ENCODE data around the gene B3GNT2. TPM values are rescaled to one million over a fixed set of nuclear protein-coding genes. Genes with fewer than 3 reads are reported as not detected.

The B3GNT2 gene
- total and polyA plus RNA-seq, 2 experiments from 2014 or later = 35.5 to 70.4 TPM

DNA sequence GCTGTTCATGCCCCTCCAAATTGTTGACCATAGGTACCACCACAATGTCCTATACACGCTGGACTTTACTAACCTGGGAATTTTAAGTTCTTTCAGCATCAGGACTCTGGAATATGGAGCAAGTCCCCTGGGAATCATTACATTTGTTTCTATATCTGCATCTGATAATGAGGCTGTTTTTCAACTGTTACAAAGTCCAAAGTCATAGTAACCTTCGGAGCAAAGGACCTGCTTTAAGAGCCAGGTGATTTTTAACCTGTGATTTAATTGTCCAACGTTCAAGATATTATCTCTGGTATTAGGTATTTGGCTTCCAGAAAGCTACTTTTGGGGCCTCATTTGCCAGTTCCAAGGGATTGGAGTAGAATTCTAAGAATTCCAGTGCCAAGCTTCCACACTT is 7.5 kb upstream of the B3GNT2 start:
- peaks cover 6% of the 10 kb centered on the region; the same call in 1 of the 3 replicates for H3K36me3 Mint-ChIP-seq (ENCODE audit: low read depth)
- no peaks in the 10 kb centered on the region; the same call in 1 of the 2 replicates for H4K20me1 ChIP-seq (replicated peaks; ENCODE audit: insufficient read depth)
- no peaks in the 10 kb centered on the region for H3F3A ChIP-seq (replicated peaks; ENCODE audit: low read depth)
- no peaks in the 10 kb centered on the region for H3K79me2 ChIP-seq (replicated peaks; ENCODE audit: insufficient read depth)
- no peak overlapping the region for H3K4me2 ChIP-seq
- H3K27me3 Mint-ChIP-seq (ENCODE audit: insufficient read depth, low read depth, poor library complexity) = peaks cover 5% of the 10 kb centered on the region
- TF ChIP-seq EZH2phosphoT487 (IDR thresholded peaks at IDR 0.05; ENCODE audit: unreplicated experiment) (no peak), CREB1 (CRISPR knock-in tag; IDR thresholded peaks at IDR 0.05; ENCODE audit: low read depth) (no peak), ZNF331 (CRISPR knock-in tag; IDR thresholded peaks at IDR 0.05; ENCODE audit: low read depth) (no peak), NANOG (IDR thresholded peaks at IDR 0.05; ENCODE audit: borderline replicate concordance) (no peak), ETS1 (IDR thresholded peaks at IDR 0.05) (no peak), EZH2 (IDR thresholded peaks at IDR 0.05; ENCODE audit: low read depth, unreplicated experiment) (no peak), STAT1 (IDR thresholded peaks at IDR 0.05; ENCODE audit: unreplicated experiment) (no peak), ZNF462 (CRISPR knock-in tag; IDR thresholded peaks at IDR 0.05) (no peak), JUNB (IDR thresholded peaks at IDR 0.05; ENCODE audit: unreplicated experiment) (no peak), REST (IDR thresholded peaks at IDR 0.05; ENCODE audit: unreplicated experiment) (no peak), ZNF114 (CRISPR knock-in tag; IDR thresholded peaks at IDR 0.05) (no peak), POLR2AphosphoS5 (IDR thresholded peaks at IDR 0.05; ENCODE audit: low read depth) (no peak)
- TF ChIP-seq, protein P1, sequence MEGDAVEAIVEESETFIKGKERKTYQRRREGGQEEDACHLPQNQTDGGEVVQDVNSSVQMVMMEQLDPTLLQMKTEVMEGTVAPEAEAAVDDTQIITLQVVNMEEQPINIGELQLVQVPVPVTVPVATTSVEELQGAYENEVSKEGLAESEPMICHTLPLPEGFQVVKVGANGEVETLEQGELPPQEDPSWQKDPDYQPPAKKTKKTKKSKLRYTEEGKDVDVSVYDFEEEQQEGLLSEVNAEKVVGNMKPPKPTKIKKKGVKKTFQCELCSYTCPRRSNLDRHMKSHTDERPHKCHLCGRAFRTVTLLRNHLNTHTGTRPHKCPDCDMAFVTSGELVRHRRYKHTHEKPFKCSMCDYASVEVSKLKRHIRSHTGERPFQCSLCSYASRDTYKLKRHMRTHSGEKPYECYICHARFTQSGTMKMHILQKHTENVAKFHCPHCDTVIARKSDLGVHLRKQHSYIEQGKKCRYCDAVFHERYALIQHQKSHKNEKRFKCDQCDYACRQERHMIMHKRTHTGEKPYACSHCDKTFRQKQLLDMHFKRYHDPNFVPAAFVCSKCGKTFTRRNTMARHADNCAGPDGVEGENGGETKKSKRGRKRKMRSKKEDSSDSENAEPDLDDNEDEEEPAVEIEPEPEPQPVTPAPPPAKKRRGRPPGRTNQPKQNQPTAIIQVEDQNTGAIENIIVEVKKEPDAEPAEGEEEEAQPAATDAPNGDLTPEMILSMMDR (conservative IDR thresholded peaks at IDR 0.05; ENCODE audit: low read depth in 2 of 2) = no peak
- H3K27me3 ChIP-seq (ENCODE audit: insufficient read depth) = no peaks in the 10 kb centered on the region
- H3K9me3 Mint-ChIP-seq = peaks cover 7% of the 10 kb centered on the region; the same call in 2 of the 3 replicates
- peaks cover 7% of the 10 kb centered on the region; the same call in 2 of the 3 replicates for H3K4me1 Mint-ChIP-seq
- H3K4me3 ChIP-seq = no peak overlapping the region
- H3K9me2 ChIP-seq (ENCODE audit: insufficient read depth) = peaks cover 6% of the 10 kb centered on the region; the same call in 1 of the 2 replicates
- no peak overlapping the region for H3K27ac Mint-ChIP-seq
- no peaks in the 10 kb centered on the region for H3K36me3 ChIP-seq (ENCODE audit: insufficient read depth)
- no peaks in the 10 kb centered on the region for H3K4me1 ChIP-seq (ENCODE audit: insufficient read depth)
- no peak overlapping the region for H3K27ac ChIP-seq (ENCODE audit: low read depth)
- ATAC-seq = no peak
- DNase-seq (ENCODE audit: low spot score) = no peak
- no peak overlapping the region for H2AFZ ChIP-seq
- no peak overlapping the region for H3K4me3 Mint-ChIP-seq
